OCI-LY1 (cell line): ENCODE measurements around the gene MRPL49.
A peak's percentile ranks its signal among the peaks of the same experiment; 100 is the strongest.

Source experiments
- H2AFZ ChIP-seq: fragments of 200-600 bp; sonication (generic), shearing (Covaris generic); 2 replicates; pipeline ENCODE4 v1.6.0; 2014; ENCODE audit warnings: antibody characterized with exemption, mild to moderate bottlenecking, low read length
- H3F3A ChIP-seq: fragments of 200-600 bp; sonication (generic), shearing (Covaris generic); 2 replicates; pipeline ENCODE4 v1.6.0; 2014; ENCODE audit warnings: mild to moderate bottlenecking, antibody characterized with exemption, low read length, moderate library complexity; ENCODE audit not compliant: insufficient read depth
- H3K27ac ChIP-seq: fragments of 200-600 bp; sonication (generic); 2 replicates; pipeline ENCODE4 v1.5.1; 2014; ENCODE audit warnings: low read length, mixed run types, mild to moderate bottlenecking, low read depth; ENCODE audit not compliant: poor library complexity, severe bottlenecking
- H3K27me3 ChIP-seq: fragments of 200-600 bp; sonication (generic); 2 replicates; pipeline ENCODE4 v1.6.0; 2014; ENCODE audit warnings: antibody characterized with exemption, mild to moderate bottlenecking, low read length, moderate library complexity; ENCODE audit not compliant: insufficient read depth
- H3K36me3 ChIP-seq: fragments of 200-600 bp; sonication (generic); 2 replicates; pipeline ENCODE4 v1.6.1; 2014; ENCODE audit warnings: mild to moderate bottlenecking, antibody characterized with exemption, low read length, moderate library complexity, mixed read lengths; ENCODE audit not compliant: insufficient read depth
- H3K4me1 ChIP-seq: fragments of 200-600 bp; sonication (generic); 2 replicates; pipeline ENCODE4 v1.5.1; 2014; ENCODE audit warnings: mild to moderate bottlenecking, low read length, moderate library complexity; ENCODE audit not compliant: insufficient read depth, severe bottlenecking
- H3K4me2 ChIP-seq: fragments of 200-600 bp; sonication (generic), shearing (Covaris generic); 2 replicates; pipeline ENCODE4 v1.6.1; 2014; ENCODE audit warnings: low read length
- H3K4me3 ChIP-seq: fragments of 200-600 bp; sonication (generic); 2 replicates; pipeline ENCODE4 v1.5.1; 2014; ENCODE audit warnings: low read length, low read depth, mild to moderate bottlenecking, mixed read lengths; ENCODE audit not compliant: poor library complexity, severe bottlenecking
- H3K79me2 ChIP-seq: fragments of 200-600 bp; shearing (Covaris generic); 2 replicates; pipeline ENCODE4 v1.6.1; 2016; ENCODE audit warnings: mixed run types, low read length, mixed read lengths; ENCODE audit not compliant: insufficient read depth
- H3K9ac ChIP-seq: fragments of 200-600 bp; sonication (generic), shearing (Covaris generic); 2 replicates; pipeline ENCODE4 v1.6.1; 2014; ENCODE audit warnings: mild to moderate bottlenecking, low read length, mixed read lengths
- H3K9me2 ChIP-seq: fragments of 200-600 bp; sonication (generic), shearing (Covaris generic); 2 replicates; pipeline ENCODE4 v1.6.1; 2014; ENCODE audit warnings: low read depth, mild to moderate bottlenecking, low read length, mixed read lengths
- H3K9me3 ChIP-seq: fragments of 200-600 bp; shearing (Covaris generic); 2 replicates; pipeline ENCODE4 v1.6.1; 2014; ENCODE audit warnings: low read length, mixed read lengths
- H4K20me1 ChIP-seq: fragments of 200-600 bp; sonication (generic), shearing (Covaris generic); 2 replicates; pipeline ENCODE4 v1.6.0; 2016; ENCODE audit warnings: mild to moderate bottlenecking, low read length; ENCODE audit not compliant: insufficient read depth
- CTCF ChIP-seq: fragments of 200-600 bp; sonication (generic), shearing (Covaris generic); IDR thresholded peaks from 2 replicates; pipeline ENCODE4 v1.5.1; 2017; ENCODE audit warnings: mild to moderate bottlenecking, antibody characterized with exemption, low read length, moderate library complexity, mixed read lengths
- EZH2 ChIP-seq: fragments of 200-600 bp; sonication (generic), shearing (Covaris generic); IDR thresholded peaks from 2 replicates; pipeline ENCODE4 v1.8.0; 2017; ENCODE audit warnings: borderline replicate concordance, mixed run types, mild to moderate bottlenecking, antibody characterized with exemption, low read length, moderate library complexity, mixed read lengths

Gene MRPL49

GRCh38 chr11:65166893-65167292 lies 44.8 kb downstream of the MRPL49 start:
- no peaks in the 10 kb centered on the region for H3K9me3 ChIP-seq
- no peaks in the 10 kb centered on the region for H3K79me2 ChIP-seq
- no peaks in the 10 kb centered on the region for H3K9me2 ChIP-seq
- H3K27ac ChIP-seq: no peak overlapping the region
- no peak overlapping the region for H3K4me2 ChIP-seq
- H3K4me1 ChIP-seq: peaks cover 22% of the 10 kb centered on the region
- no peak overlapping the region for H3K4me3 ChIP-seq
- TF ChIP-seq CTCF (no peak), EZH2 (no peak)
- no peak overlapping the region for H2AFZ ChIP-seq
- H3K9ac ChIP-seq: no peak overlapping the region
- H3F3A ChIP-seq: no peaks in the 10 kb centered on the region
- H3K27me3 ChIP-seq: no peaks in the 10 kb centered on the region
- H4K20me1 ChIP-seq: no peaks in the 10 kb centered on the region
- H3K36me3 ChIP-seq: no peaks in the 10 kb centered on the region

- Histone ChIP-seq H2AFZ (no peak overlapping the region), H3K9me3 (no peaks in the 10 kb centered on the region), H3F3A (no peaks in the 10 kb centered on the region), H3K27ac (no peak overlapping the region), H3K79me2 (no peaks in the 10 kb centered on the region), H3K27me3 (no peaks in the 10 kb centered on the region), H3K9ac (no peak overlapping the region), H3K9me2 (no peaks in the 10 kb centered on the region), H4K20me1 (no peaks in the 10 kb centered on the region), H3K36me3 (no peaks in the 10 kb centered on the region), H3K4me2 (no peak overlapping the region), H3K4me1 (peaks cover 22% of the 10 kb centered on the region), H3K4me3 (no peak overlapping the region)
- no peak for TF ChIP-seq CTCF
- no peak for TF ChIP-seq EZH2
Observed at GRCh38 chr11:65167656-65168055, 45.5 kb downstream of the MRPL49 start.

- Histone ChIP-seq H3K4me3 (peak overlapping the region; percentile 3), H3K79me2 (no peaks in the 10 kb centered on the region), H3K36me3 (no peaks in the 10 kb centered on the region), H3K4me2 (peak overlapping the region; percentile 39; the same call in 1 of the 2 replicates), H3F3A (no peaks in the 10 kb centered on the region), H3K27ac (peak overlapping the region; percentile 81), H2AFZ (peak overlapping the region; percentile 88), H3K27me3 (no peaks in the 10 kb centered on the region), H3K9me2 (no peaks in the 10 kb centered on the region), H3K9ac (peak overlapping the region; percentile 51), H3K9me3 (no peaks in the 10 kb centered on the region), H3K4me1 (peaks cover 22% of the 10 kb centered on the region), H4K20me1 (no peaks in the 10 kb centered on the region)
- no peak for TF ChIP-seq CTCF
- no peak for TF ChIP-seq EZH2
Observed at GRCh38 chr11:65169164-65169641, 47.1 kb downstream of the MRPL49 start.
